DND-41 (cell line): ENCODE measurements around the gene DOCK6.

Experiments used
- CTCF ChIP-seq: IDR thresholded peaks from 2 replicates; pipeline ENCODE4 v1.5.1; 2012; ENCODE audit warnings: borderline replicate concordance, low read length, moderate library complexity, mild to moderate bottlenecking; ENCODE audit not compliant: poor library complexity, severe bottlenecking; ENCODE audit errors: extremely low read depth
- EZH2 ChIP-seq: IDR thresholded peaks from 3 replicates; pipeline ENCODE4 v1.6.1; 2012; ENCODE audit warnings: borderline replicate concordance, low read depth, mild to moderate bottlenecking, moderate library complexity, low read length, inconsistent platforms; ENCODE audit not compliant: severe bottlenecking

GRCh38 chr19:11201791-11202190, 60.5 kb downstream of the DOCK6 start:
- TF ChIP-seq CTCF: no peak
- no peak for TF ChIP-seq EZH2
